HL-60/S4 (cell line): Measurements from ENCODE around the gene GNE.

Source experiments
- in situ Hi-C: fragments of 300-500 bp; cut with MboI; formaldehyde crosslinking; loops from 2 replicates; pipeline ENCODE4 v1.14.3; 2022; ENCODE audit warnings: low sequenced_read_pairs

The GNE gene

GRCh38 chr9:36169708-36170107, 88.5 kb downstream of the GNE start:
- in situ Hi-C loops, result no loop called here

GRCh38 chr9:36169166-36169565, 89.1 kb downstream of the GNE start, which contains the start of gene CCIN:
CCIN (plus strand) TSS chr9:36169388; CDS start chr9:36169503, 115 bp downstream.
- in situ Hi-C loops, result no loop called here

GRCh38 chr9:36166168-36166927, 91.9 kb downstream of the GNE start:
- in situ Hi-C loops, result no loop called here

- in situ Hi-C loops, result no loop called here
These were observed 92.5 kb downstream of the GNE start for GRCh38 chr9:36165826-36166167.

GRCh38 chr9:36164989-36165388, 93.3 kb downstream of the GNE start:
- in situ Hi-C loops, result loop anchor here (5.0 kb wide), 1 partner anchor 63 kb away; no protein-coding TSS in a partner anchor
